Smooth muscle cell of the coronary artery (primary cell): ENCODE measurements around the gene ZFAND3. TPM values are rescaled to one million over a fixed set of nuclear protein-coding genes. Genes with fewer than 3 reads are reported as not detected.

Source experiments
- total RNA-seq: library from RNA; depleted of rRNA; stranded (reverse); fragments of >200 nt; gene quantifications from 2 replicates; pipeline ENCODE4 v1.2.3, GENCODE V29; 2014; ENCODE audit warnings: low replicate concordance

Gene ZFAND3, protein sequence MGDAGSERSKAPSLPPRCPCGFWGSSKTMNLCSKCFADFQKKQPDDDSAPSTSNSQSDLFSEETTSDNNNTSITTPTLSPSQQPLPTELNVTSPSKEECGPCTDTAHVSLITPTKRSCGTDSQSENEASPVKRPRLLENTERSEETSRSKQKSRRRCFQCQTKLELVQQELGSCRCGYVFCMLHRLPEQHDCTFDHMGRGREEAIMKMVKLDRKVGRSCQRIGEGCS
- total RNA-seq: 26.5 and 50.2 TPM in 2 replicates

DNA sequence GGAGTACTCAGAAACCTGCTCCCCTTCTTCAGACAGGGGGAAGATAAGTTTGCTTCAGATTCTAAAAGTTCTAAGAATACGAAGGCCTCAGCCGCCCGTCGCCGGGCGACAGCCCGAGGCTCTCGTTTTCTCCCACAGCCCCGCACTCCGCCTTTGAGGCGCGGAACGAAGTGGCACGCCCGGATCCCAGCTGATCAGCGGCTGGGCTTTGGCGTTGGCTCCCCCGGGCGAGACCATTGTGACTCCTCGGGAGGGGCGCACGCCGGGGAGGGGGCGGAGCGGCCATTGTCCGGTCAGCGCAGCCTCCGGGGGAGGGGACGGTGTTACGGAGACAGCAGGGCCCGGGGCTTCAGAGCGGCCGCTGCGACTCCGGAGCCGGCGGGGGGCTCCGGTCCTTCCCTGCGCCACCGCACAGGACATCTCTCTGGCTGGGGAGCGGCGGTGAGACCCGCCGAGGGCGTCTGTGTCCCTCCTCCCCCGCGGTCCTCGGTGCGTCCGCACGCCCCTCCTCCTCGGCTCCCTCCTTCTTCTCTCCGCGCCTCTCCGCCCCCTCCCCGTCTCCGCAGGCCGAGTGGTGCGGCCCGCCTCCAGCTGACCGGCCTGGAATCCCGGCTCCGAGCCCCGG lies at the start of gene ZFAND3:
ZFAND3 (plus strand) TSS at position 551 of the 625 bp plus-strand sequence. CDS start 219 bp downstream, outside the sequence.

Other genes with a start within 250 kb of the ZFAND3 start
- gene MDGA1, start 121.8 kb upstream of the ZFAND3 start, total RNA-seq: 5.3 and 9.4 TPM in 2 replicates